NCI-H146 treated with DMSO at 0.1 percent for 48 hours (cell line): ENCODE results near the gene PAPPA.

ENCODE experiments used
- DNase-seq: peaks from one replicate; lab custom pipeline; 2025; ENCODE audit not compliant: unreplicated experiment; lab: John Stamatoyannopoulos, UW

Gene PAPPA

DNA sequence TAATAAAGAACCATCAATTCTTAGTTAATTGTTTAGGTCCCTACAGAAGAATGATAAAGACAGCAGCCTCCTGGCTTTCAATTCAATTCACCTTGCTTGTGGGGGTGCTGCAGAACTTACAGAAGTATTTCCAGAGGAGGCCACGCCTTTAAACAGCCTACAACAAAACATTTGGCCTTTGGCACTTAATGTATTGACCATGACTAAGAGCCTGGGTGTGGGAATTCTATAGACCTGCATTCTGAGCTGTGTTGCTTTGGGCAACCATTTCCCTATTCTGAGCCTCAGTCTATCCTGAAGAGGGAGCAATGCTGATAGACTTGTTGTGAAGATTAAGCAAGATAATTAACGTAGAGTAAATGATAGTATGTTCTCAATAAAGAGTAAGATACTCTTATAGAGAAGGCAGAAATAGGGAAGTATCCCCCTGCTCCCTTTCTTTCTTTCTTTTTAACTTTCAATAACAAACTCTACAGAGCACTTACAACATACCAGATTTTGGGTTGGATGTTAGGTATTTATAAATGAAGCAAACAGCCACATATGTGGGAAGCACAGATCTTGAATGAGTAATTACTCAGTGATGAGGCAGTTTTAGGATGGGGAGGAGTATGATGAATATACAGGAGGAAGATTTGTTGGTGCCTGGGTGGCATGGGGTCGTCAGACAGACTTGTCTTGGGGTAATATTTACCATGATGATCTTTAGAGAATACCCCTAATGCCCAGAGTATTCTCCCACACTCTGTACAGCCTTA is 28.4 kb downstream of the PAPPA start:
- no peak for DNase-seq

DNA sequence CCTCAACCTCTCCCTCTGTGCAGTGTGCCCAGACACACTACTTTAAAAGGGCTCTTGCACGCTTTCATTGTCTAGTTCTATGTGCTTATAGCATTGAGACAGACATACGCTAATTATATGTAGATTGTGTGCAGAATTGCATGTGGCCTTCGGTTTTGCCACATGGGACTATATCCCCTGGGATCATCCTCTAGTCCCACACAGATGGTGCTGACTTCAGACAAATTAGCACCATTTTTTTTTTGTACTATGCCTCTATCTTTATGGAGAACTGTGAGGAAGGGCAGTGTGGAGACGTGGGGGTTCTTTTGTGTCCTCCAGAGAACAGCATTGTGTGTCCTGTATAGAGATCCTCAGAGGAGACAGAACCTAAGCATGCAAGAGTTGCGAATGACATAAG is 29.3 kb downstream of the PAPPA start:
- DNase-seq, result no peak

DNA sequence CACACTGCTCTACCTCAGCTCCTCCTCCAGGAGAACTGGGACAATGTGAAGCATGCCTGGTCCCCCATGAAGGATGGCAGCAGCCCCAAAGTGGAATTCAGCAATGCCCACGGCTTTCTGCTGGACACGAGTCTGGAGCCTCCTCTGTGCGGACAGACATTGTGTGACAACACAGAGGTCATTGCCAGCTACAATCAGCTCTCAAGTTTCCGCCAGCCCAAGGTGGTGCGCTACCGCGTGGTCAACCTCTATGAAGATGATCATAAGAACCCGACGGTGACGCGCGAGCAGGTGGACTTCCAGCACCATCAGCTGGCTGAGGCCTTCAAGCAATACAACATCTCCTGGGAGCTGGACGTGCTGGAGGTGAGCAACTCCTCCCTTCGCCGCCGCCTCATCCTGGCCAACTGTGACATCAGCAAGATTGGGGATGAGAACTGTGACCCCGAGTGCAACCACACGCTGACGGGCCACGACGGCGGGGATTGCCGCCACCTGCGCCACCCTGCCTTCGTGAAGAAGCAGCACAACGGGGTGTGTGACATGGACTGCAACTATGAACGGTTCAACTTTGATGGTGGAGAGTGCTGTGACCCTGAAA is 34.1 kb downstream of the PAPPA start:
- DNase-seq, result no peak

DNA sequence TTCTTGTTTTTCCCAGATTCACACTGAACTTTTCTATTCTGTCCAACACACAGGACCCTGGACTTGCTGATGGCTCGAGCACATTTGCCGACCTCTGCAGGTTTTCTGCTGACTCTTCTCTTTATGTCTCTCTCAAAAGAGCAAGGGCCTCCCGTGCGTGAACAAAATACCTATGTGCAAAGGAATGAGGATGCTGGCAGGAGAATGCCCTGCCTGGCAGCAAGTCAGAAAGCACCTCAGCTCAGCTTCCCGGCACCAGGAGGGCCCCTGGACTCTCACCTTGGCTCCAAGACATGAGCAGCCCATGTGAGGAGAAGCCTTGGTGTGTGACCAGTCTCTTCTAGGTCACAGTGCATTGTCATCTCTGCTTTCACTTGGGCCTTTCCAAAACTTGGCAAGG is 36.1 kb downstream of the PAPPA start:
- no peak for DNase-seq

DNA sequence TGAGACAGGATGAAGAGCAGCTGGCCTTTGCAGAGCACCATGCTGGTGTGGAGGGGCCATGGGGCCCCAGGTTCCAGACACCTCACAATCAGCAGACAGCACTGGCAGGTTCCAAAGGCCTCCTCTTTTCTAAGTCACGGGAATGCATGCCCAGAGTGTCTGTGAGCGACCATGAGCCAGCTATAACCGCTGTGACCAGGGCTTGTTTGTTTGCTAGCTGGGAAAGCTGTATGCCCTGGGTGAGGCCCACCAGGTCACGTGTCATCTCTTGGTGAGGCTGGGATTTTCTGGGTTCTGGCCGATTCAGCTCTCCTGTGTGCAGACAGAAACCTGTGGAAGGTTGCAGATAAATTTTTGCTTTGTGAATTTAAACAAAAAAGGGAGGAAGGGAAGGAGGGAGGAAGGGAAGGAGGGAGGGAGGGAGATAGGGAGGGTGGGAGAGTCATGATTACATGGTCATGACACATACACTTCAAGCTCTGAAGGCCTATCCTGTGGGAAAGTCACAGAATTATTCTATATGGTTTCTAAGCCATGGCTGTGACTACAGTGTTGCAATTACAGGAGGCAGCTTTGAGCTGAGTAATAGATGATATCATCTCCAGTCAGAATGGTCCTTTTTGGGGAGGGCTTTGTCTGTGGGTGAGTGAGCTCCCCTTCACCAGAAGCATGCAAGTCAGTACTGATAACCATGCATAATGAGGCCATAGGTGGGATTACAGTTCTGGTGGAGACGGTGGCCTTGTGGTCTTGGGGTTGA is 37.2 kb downstream of the PAPPA start:
- no peak for DNase-seq

DNA sequence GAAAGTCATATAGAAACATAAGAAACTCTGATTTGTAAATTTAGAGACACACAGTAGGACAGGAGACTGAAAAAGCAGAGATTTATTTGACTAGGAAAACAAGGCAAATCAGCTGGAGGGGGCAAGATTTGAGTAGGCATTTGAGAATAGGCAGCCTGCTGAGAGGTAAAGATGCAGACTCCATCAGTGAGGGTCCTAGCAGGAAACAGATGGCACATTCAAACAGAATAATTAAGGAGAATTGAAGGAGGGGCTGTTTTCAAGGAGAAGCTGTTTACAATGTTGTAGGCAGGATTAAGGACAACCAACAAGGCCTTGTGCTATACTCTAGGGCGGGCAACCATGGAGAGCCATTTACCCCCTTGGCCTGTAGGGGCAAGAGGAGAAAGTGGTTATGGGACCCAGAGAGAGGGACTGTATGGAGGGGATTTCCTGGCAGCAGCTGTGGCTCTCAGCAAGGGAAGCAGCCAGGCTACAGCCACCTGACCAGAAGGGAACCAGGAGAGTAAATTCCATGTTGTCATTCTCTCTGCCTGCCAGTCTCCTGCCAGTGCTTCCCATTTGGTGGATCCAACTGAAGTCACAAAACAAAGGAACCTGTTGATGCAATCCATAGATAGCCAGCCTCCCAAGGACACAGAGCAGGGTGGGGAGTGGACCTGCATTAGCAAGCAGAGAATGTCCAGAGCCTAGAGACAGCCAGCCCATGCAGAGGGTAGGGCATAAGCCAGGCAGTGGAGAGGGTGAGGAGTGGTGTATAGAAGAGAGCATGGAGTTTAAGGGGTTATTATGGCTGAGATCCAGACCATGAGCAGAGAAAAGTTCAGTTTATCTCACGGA is 38.2 kb downstream of the PAPPA start:
- no peak for DNase-seq

DNA sequence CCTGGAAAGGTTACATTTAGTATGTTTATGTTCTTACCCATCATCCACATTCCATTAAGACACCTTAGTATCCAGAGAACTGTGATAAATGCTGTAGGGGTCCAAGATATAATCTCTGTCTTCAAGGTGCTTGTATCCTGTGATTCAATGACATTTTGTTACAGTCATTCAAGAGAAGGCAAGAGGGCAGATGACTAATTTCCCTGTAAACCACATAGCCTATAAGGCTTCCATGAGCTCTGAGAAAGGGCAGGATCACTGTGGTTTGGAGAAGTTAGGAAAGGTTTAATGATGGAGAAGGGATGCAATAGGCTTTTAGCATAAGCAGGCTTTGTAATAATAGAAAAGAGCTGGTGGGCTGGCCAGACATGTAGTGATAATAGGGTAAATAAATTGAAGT is 40.0 kb downstream of the PAPPA start:
- DNase-seq, result no peak

DNA sequence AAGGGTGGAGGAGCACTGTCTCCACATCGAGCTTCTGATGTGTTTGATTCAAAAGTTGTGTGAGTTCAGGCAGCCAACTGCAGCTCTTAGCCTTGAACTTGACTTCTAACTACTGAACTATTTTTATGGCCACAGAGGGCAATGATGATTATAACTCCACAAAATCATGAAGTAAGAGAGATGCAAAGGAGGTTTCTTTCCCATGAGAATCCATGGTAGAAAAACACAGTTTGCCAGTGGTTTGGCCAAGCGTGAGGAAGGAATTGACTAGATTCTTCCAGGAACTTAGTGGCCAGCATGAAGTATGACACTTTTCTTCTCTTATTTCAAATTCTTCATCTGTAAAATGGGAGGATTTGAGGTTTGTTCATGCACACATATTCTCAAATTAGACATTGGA is 43.2 kb downstream of the PAPPA start:
- no peak for DNase-seq

DNA sequence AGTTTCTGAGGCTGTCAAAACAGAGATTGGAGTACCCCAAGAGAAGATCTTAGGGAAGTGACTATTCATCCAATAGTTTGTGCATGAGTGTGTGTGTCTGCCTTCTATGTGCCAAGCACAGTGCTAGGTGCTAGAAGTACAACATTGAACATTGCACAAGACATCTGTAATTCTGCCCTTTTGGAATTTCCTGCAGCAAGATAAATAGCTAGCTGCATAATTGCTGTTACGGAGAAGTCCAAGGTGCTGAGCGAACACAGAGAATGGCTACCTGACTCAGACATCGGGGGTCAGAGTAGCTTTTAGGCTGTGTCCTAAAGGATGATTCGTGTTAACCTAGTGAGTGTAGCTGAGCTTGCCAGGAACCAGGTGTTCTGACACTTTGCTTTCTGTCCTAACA is 44.8 kb downstream of the PAPPA start:
- no peak for DNase-seq

DNA sequence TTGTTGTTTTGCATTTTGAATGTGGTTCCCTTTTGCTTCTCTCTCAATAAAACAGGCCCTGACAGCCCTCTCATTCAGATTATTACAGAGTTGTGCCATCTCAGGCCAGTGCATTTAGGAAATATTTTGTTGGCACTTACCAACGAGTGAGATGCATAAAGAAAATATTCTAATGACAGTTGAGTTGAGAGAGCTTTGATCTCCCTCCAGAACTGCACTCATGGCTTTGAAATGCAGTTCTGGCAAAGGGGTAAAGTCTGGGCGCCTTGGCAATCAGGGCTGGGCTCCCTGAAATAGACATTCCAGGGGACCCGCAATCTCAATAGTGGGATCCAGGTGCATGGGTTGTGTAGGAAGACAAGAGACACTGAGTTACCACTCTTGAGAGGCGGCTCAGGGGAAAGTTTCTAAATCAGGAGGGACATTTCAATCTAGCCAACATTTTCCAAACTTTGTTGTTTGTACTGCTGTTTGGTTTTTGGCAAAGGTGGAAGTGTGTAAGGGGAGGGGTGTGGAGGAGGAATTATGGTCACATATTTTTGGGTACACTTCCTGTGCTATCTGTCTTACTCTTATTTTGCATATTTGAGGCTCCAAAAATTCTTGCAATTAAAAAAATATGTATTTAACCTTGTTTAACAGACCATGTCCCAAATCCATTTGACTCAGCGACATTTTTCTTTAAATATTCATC is 48.8 kb downstream of the PAPPA start:
- DNase-seq, result no peak

DNA sequence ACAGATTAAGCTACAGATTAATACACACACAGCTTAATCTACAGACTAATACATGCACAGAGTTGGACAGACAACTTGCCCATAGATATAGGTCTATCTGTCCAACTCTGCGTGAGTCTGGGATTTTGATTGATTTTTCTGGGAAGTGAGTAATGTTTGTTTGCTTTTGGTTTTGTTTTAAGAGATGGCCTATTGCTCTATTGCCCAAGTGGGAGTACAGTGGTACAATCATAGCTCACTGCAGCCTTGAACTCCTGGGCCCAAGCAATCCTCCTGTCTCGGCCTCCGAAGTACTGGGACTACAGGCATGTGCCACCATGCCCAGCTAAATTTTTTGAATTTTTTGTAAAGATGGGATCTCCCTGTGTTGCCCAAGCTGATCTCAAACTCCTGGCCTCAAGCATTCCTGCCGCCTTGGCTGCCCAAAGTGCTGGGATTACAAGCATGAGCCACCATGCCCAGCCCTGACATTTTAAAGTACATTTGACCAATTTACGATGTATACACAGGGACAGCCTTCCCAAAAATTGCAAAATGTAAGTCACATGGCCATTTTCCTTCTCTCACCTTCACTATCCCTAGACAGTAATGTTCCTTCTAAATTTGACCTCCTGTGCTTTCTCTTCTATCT is 50.8 kb downstream of the PAPPA start:
- no peak for DNase-seq

DNA sequence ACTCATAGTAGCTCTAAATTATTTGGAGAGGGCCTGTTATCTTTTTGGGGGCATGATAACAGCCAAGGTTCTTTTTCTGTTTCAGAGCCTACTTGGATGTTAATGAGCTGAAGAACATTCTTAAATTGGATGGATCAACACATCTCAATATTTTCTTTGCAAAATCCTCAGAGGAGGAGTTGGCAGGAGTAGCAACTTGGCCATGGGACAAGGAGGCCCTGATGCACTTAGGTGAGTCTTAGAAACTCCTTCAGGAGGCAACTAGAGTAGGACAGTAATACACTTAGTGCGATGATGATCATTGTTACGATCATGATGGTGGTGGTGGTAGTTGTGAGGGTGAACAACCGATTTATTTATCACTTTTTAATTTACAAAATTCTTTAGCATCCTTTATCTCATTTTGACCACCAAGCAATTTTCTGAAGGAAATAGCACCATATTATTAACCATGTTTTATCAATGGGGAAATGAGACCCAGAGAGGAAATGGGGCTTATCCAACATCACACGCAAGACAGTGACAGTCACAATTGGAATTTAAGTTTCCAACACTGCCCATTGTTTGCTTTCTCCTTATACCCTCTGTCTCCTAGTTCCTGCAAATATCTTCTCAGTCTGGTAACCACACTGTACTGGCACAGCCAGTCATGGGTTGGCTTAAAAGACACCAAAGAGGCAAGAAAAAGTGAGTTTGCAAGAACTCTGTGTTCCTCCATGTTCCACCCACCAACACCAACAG is 54.0 kb downstream of the PAPPA start:
- DNase-seq, result no peak

DNA sequence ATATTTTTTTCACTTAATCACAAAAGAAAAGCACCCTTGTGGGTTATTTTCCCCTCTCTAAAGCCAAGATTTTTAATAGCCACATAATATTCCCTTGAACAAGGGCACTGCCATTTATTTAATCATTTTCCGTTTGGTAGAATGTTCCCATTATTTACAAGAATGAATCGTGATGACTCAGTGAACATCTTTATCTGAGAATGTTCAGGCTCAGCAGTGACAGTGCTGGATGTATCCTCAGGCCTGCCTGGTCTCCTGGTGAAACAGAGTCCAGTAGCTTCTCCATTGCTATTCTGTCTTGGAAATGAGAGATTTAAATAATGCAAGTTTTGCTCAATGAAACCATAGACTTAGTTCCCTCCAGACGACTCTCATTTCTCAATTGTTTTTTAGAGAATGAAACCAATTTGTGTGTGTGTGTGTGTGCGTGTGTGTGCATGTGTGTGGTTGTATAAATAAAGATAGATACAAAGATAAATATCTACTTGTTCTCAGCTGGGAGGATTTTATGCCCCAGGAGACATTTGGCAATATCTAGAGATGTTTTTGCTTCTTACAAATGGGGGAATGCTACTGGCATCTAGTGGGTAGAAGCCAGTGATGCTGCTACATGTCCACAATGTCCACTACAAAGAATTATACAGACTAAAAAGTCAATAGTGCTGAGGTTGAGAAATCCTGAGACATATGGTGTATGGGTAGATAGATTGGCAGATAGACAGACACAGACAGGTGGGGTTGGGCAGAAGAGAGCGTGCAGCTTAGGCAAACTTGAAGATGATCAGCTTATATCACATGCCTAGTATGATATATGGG is 55.0 kb downstream of the PAPPA start:
- DNase-seq, result no peak

DNA sequence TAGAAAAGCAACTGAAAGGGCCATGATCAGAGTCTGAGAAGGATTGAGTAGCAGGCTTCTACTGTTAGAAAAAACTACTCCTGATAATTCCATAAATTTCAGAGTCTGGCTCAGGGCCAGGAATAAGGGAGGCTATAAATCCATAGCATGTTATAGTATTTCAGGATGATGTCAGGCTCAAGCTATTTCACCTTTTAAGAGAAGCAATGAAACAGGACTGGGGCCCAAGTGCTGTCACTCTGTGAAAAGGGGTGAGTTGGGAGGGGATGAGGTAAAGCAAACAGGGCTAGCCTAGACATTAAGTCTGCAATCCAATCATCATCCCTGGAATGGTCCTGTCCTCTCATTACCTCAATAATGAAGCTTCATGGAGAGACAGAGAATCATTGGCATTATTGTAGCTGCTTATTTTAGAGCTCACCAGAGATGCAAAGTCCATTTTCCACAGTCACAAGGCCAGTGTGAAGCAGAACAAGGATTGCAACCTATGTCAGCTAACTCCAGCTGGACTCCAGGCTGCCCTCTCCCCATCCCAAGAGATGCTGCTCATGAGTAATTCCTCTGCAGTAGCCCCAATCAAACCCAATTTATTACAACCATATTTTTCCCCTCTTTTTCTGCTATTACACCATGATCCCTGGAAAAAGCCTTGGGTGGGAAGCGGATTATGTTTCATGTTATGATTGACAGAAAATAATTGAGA is 56.0 kb downstream of the PAPPA start:
- no peak for DNase-seq

DNA sequence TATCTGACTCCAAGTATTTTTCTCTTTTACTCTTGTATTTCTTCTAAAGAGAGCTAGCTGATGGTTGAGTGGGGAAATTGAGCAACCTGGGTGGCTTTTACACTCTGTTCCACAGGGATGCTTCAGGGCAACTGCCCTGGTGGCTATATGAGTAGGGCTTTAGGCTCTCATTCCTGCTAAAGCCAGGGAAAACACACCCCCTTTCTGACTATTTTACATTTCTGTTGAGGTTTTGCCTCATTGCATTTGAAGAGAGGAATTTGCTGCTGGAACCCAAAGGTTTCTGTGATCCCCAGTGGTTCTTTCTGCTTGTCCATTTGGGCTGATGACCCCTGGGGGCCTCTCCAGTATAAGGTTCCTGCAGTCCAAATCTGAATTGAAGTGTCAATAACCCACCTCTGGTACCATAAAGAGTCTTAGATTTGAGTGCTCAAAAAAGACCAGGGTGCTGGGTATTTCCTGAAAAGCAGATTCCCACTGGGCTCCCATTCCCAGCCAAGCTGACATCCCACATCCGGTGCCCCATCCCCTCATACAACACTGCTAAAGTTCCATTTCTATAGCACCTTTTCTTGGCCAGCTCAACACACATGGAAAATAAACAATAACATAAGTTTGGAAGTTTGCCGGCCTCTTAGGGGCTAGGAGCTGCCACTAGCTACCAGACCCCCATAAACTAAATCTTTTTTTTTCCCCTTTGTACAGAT is 59.5 kb downstream of the PAPPA start:
- no peak for DNase-seq

DNA sequence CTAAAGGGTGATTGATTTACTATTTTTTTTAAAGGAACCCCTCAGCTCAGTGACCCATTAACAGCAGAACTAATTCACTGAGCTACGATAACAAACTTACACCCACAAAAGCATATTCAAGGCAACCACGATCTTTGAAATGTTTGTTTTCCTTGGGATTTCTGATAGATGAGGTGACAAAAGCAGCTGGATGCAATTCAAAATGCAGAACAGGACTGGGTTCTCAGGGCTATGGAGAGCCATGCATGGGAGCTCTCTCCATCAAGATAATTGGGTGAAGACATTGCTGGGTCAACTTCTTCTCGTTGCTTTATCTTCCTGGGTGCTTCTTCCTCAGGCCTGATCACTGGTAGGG is 60.1 kb downstream of the PAPPA start:
- no peak for DNase-seq

DNA sequence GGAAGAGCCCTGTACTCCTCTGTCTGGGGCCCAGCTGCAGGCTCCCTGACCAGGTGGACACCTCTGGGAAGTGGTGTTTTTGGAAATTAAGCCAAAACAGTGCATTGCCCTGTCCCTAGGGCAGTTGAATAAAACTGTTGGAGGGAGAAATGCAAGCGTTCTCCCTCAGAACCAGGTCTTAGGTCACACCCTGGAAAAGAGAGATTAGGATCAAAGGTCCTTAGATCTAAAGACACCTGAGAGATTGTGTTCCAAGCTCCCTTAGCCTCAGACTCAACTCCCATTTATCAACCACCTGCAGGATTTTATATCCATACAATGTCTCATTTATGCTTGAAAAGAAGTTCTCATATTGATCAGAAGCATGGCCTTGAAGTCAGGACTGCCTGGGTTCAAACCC is 64.8 kb downstream of the PAPPA start:
- DNase-seq, result no peak

DNA sequence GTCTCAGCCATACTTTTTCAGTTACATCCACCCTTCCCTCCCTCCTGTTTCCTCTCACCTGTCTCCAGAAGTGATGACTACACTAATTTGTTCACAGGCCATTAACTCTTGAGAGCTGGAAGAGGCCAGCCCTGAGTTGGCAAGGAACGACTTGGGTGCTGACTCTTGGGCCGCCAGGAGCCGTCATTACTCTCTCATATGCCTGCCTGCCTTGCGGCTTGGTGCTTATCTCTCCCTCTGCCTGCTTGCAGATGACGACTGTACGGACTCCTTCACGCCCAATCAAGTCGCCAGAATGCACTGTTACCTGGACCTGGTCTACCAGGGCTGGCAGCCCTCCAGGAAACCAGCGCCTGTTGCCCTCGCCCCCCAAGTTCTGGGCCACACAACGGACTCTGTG is 66.1 kb downstream of the PAPPA start:
- DNase-seq, result no peak
